Testis (tissue), 2 donors: ENCODE data around the gene MCTP1.

Experiments
- POLR2A ChIP-seq: fragments of 450-650 bp; IDR thresholded peaks from one replicate; pipeline ENCODE4 v1.6.1; 2017; ENCODE audit warnings: antibody characterized with exemption, mild to moderate bottlenecking, moderate library complexity
- TF ChIP-seq, protein P1 (sequence below), 3 experiments: fragments of 450-650 bp in 2 of 3; fragments of 200-600 bp in 1 of 3; sonication (generic) in 1 of 3; IDR thresholded peaks; one replicate each; pipeline ENCODE4 v1.5.1; 2016 to 2019; ENCODE audit warnings: antibody characterized with exemption in 3 of 3, mild to moderate bottlenecking in 2 of 3, moderate library complexity in 1 of 3

DNA sequence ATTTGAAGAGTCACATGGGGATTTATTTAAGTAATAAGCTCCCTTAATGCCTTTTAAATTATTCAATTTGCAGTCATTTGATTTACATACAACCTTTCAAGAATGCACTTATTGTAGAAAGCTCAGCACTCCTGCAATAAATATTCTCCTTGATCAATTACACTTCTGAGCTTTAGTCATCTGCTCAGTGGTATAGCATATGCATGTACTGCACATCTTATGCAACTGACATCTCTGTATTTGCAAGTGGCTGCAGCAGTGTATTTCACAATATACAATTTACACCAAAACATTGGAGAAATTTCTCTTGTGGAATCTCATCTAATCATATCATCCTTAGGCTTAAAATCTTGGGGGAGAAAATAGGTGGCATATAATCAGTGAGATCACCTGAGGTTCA lies 340.7 kb downstream of the MCTP1 start:
- TF ChIP-seq POLR2A = no peak
- TF ChIP-seq, protein P1, sequence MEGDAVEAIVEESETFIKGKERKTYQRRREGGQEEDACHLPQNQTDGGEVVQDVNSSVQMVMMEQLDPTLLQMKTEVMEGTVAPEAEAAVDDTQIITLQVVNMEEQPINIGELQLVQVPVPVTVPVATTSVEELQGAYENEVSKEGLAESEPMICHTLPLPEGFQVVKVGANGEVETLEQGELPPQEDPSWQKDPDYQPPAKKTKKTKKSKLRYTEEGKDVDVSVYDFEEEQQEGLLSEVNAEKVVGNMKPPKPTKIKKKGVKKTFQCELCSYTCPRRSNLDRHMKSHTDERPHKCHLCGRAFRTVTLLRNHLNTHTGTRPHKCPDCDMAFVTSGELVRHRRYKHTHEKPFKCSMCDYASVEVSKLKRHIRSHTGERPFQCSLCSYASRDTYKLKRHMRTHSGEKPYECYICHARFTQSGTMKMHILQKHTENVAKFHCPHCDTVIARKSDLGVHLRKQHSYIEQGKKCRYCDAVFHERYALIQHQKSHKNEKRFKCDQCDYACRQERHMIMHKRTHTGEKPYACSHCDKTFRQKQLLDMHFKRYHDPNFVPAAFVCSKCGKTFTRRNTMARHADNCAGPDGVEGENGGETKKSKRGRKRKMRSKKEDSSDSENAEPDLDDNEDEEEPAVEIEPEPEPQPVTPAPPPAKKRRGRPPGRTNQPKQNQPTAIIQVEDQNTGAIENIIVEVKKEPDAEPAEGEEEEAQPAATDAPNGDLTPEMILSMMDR (IDR thresholded peaks at IDR 0.05) = no peak
